DMS153 (cell line): ENCODE measurements around the gene GNL2.
"Not testable (repeated sequence)": the region's sequence is repeated elsewhere in the genome, so short reads cannot be mapped to it uniquely, and the experiment has no call there.

ENCODE experiments used
- DNase-seq: peaks from one replicate; lab custom pipeline; 2025; lab: John Stamatoyannopoulos, UW

GNL2 gene

DNA sequence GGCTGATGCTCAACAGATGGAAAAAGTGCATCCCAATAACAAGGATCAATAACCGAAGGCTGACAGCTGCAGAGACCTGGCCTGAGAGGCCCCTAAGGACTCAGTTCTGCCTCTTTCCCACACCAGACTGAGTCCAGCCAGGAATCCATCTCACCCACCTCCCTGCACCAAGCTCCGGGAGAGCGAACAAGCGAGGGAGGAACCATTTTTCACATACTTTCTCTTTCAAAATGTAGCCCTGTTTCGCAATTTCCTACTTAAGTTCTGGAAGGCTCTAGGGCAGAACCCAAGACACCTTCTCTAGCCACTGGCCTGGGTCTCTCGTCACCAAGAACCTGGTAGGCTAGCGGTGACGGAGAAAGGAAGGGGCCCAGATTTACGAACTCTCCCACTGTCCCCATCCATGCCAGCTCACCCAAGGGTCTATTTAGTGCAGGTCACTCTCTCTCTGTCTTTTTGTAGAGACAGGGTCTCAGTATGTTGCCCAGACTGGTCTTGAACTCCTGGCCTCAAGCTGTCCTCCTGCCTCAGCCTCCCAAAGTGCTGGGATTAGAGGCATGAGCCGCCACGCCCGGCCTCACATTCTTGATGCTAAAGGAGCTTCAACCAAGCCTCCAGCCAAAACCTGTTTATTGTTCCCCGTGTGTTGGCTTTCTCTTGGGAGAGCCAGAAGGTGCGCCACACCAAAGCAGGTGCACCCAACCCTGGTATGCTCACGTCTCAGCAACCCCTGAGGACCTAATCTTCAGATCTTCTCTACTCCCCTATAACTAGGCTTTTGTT is 10.9 kb upstream of the GNL2 start:
- DNase-seq = no peak

DNA sequence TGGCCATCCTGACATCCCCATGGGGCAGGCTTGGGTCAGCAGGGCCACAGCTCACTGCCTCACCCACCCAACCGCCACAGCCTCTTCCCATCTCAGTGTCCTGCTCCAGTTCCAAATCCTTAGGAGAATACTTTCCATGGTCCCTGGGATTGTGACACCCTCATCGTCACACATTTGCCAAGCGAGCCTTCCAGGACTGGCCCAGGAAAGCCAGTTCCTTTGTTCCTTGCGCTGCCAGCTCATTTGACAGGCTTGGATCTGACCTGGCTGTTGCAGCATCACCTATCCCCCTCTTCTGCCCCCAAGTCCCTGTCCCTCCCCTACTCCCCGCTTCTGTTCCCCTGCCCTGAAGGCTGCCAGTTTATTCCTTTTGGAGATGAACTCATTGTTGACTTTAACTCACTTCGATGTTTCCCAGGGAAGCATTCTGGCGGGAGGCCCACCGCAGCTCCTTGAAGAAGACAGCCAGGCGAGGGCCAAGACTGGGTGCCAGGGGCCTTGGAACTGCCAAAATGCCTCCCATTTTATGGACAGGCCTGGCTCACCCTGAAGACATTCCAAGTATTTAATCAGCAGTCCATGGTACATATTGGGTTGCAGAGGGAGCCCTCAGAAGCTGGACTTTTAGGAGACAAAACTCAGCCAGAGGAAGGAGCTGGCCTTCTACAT is 10.2 kb upstream of the GNL2 start:
- no peak for DNase-seq

DNA sequence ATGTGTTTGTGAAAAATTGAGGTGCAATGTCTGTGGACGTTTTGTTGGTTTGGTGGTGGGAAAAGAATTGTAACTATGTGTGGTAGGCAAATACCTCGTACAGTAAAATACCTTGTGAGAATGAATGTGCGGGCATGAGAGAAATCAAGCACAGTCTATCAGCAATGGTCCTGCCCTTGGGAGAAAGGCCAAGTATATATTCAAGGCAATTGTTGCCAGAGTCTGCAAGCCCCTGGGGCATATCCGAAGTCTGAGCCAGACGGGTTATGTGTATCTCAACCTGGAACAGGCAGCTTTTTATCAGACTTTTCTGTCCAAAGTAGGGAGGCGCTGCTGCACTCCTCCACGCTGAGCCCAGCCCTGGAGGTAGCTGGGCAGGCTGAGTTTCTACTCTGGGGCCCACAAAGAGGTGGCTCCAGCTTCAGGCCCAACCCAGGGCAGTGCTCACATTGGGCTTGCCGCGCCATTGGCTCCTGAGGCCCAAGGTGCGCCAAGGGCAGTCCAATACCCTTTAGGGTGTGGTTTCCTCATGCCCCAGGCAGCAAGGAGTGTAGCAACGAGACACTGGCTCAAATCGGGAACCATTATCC is 9.4 kb upstream of the GNL2 start:
- DNase-seq = no peak

DNA sequence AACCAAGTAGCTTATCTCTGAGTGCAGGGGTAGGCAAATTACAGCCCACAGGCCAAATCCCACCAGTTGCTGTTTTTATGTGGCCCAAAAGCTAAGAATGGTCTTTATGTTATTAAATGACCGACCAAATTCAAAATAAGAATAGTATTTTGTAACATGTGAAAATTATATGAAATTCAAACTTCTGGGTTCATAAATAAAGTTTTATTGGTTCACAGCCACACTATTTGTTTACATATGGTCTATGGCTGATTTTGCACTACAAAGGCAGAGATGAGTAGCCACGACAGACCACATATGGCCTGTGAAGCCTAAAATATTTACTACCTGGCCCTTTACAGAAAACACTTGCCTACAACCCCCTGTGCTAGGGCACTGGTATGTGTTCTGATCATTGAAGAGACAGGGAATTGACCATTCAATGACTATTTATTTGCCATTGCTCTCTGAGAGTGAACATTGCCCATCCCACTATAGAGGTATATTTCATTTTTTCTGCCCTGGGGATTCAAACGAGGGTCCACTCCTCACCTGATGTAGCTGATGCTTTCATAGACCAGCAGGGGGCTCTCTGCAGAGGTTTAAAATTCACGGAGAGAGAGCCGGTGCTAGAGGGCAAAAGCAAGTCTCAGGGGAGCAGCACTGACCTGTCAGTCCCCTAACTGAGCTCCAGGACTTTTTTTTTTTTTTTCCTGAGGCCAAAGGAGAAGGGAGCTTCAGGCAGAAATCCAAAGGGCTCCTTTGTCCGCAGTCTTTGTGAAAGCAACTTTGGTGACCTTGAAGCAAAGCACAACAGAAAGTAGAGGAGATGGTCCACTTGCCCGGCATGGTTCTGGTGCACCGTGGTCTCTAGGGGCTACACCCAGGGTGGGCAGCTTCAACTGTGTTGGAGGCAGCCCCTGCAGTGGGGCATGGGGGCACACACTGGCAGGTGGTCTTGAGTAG is 7.3 kb upstream of the GNL2 start:
- peak; percentile 36 for DNase-seq

DNA sequence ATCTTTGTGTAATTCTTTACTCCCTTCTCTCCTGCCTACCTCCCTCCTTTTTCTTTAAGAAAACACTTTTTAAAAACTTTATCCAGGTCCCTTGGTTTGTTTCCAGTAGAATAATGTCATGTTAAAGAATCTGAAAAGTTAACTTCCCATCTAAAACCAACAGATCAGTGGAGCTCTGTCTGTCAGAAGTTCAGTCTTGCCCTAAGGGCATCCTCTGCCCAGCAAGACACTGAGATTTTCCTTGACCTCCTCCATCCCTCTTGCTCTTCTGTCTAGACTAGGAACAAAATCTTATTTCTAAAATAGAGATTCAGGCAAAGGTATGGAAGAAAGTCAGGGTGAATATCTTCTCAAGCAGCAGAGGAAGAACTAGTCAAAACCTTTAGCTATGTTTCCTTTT is 5.7 kb upstream of the GNL2 start:
- DNase-seq = no peak

DNA sequence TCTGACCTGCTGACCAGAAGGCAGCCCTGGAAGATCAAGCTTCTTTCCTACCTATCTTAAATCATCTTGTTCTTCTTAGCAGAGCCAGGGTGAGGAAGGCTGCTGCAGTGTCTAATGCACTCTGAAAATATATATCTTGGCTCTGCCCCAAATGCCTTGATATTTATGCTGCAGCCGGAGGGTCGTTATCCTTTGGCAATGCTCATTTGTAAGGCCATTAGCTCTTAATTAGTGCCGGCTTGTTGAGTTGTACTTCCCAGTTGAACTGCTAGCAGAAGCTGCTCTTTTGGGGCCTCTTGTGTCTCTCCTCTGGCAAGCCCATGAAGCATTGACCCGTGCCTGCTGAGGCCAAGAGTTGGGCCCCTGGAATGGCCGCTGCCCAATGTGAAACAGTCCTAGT is 4.2 kb upstream of the GNL2 start:
- no peak for DNase-seq

DNA sequence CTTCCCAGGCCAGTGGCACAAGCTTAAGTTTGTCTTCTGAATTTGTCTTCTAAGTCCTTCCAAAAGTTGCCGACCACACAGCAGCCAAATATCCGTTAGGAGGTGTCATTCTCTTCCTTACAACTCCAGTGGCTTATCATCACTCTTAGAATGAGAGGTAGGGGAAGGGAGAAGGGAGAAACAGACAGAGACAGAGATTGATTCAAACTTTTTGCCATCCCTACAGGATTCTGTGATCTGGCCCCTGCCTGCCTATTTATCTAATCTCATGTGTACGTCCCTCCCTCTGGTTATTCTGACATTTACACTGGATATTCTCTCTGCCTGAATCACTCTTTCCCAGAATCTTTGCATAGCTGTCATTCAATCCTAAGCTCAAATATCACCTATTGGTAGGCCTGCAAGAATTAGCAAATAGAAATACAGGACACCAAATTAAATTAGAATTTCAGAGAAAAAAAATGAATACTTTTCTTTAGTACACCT is 488 bp upstream of the GNL2 start:
- no peak for DNase-seq

DNA sequence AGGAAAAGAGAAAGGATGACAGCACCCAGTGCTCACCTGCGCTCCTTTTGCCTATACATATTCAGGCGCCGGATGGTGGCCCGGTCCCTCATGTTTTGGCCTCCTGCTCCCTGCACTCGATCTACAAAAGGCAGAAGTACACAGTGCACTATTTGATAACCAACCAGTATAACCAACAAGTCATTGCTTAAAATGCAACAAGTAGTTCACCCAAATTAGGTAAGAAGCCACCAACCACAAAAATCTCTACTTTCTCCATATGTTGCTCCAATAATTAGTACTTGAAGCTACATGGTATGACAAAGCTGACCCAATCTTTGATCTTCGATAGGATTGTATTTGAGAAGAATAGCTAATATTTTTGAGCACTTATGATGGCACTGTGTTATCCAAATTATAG is 2.0 kb downstream of the GNL2 start:
- no peak for DNase-seq

DNA sequence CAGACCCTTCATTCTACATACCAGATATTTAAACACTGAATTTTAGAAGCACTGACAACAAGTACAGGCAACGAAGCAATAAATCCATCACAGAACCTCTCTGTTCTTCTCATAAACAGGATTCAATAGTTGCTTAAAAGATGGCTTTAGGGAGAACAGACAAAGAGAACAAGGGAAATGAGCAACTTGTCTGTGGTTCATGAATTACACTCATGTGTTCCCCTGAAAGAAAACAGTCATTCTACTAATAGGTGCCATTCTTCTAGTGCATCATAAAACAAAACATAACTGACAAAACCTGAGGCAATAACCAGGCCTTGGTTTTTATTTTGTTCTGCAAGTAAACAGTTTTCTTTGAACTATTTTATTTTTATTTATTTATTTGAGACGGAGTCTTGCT is 6.8 kb downstream of the GNL2 start:
- DNase-seq = no peak

DNA sequence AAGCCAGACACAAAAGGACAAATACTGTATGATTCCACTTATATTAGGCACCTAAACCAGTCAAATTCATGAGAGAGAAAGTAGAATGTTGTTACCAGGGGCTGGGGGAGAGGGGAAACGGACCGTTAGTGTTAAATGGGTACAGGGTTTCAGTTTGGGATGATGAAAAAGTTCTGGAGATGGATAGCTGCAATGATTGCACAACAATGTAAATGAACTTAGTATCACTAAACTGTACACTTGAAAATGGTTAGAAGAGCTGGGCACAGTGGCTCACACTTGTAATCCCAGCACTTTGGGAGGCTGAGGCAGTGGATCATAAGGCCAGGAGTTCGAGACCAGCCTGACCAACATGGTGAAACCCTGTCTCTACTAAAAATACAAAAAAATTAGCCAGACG is 11.2 kb downstream of the GNL2 start:
- DNase-seq = not testable (repeated sequence)

DNA sequence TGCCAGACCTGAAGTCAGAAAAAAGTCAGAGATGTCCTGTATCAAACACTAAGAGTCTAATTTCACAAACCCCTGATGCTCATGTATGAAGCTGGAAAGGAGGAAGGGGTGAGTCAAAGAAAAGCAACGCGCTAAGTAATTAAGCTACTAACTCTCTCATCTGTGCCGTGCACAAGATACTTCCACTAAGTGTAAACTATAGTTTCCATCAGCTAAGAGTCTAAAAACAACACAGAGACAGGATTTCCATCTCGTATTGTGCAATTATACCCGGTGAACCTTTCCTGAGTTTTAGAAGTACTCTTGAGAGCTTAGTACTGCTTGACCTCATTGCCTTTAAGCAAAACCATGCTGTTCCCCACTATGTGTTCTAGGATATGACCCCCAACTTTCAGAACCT is 20.0 kb downstream of the GNL2 start:
- DNase-seq = no peak

DNA sequence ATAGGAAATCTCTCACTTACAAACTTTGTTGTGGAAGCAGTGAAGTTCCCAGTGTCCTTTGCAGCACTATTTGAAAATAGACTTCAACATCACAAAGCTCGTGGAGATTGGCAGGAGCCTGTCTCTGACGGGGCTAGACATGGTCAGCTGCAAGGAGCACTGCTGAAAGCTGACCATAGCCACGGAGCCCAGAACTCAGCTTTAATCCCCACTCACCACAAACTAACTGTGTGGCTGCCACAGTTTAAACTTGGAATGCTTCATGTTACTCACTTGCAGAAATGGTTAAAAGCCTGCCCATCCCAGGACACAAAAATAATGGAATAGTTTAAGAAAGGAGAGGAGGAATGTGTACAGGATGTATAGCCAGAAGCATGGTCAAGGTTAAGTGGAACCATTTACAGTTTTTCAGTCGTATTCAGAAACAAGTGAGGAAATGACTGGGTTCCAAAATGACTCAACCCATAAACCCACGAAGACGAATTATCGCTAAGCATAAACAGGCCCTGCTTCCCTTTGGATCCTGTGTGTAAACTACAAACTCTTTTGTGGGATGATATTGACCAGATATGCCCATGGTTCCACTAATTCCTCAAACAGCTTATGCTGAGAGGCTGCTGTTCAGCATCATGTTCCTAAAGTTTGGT is 20.8 kb downstream of the GNL2 start:
- no peak for DNase-seq

DNA sequence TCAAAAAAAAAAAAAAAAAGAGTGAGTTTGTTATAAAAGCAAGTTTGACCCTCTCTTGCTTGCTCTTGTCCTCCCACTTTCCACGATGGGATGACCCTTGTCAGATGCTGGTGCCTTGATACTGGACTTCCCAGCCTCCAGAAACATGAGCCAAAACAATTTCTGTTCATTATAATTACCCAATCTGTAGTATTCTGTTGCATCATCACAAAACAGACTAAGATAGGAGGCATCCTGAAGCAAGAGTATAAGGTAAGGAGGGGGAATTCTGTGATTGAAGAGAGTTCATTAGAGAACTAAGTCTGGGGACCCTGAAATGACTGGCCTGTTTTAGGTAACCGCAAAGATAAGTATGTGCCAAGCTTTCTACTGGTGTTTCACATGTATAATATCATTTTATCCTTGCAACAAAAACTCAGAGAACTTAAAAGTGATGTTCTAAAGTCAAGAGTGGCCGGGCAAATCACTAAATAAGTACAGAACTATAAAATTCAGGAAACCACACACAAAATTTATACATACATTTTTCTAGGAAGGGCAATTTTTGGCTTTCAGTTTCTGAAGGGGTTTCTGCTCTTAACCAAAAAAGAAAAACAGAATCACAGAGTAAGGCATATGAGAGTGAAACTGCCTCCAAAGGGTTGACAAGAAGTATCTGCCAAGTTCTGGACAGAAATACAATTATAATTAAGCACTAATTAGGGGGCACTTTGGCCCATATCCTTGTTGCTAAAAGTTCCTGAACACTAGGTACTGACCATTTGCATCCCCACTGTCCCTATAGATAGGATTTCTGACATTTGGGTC is 25.0 kb downstream of the GNL2 start:
- no peak for DNase-seq

DNA sequence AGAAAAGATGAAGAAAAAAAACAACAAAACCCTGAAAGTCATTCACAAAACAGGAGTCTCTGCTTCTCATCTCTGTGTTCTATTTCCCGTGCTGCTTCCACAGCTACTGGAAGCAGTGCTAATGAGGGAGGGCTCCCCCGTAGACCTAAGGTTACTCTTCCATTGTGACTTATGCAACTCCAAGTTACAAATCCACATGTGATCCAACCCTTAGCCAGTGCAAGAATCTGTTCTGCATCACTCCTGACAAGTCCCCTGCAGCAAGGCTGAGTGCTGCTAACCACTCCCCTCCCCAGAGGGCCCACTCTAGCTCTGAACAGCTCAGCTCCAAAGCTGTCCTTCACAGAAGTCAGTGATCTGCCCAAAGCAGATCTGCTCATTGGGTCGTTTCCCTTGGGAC is 28.7 kb downstream of the GNL2 start:
- no peak for DNase-seq

DNA sequence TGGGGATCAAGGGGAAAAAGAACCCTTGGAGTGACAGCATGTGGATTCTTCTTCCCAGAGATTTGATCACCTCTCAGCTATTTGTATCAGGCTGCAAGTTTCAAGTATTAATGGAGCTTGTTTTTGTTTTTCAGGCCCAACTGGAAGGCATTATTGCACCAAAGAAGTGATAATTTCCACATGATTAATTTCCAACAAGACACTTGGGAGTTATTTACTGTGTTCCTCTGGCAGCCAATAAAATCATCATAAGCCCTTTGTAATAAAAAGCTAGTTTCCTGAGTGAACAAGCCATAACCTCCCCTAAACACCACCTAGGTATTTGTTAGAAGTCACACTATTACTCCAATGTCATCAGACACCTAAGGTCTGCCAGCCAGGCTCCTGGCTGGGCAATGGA is 30.8 kb downstream of the GNL2 start:
- no peak for DNase-seq

DNA sequence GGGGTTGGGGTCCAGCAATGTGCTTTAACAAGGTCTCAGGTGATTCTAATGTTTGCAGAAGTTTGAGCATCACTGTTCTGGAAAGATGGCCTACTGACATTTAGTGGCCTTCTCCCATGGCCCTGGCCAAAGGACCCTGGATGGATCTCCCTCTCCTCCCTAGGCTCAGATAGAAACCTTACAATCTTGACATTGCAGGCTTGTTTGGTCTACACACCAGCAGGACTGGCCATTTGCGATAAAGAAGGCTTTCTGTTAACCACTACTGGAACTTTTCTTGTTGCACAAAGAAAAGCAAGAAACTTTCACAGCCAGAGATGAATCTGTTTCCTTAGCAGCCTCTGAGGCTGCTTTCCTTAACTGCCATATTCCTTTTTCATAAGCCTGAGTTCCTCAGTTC is 32.8 kb downstream of the GNL2 start:
- DNase-seq = no peak

DNA sequence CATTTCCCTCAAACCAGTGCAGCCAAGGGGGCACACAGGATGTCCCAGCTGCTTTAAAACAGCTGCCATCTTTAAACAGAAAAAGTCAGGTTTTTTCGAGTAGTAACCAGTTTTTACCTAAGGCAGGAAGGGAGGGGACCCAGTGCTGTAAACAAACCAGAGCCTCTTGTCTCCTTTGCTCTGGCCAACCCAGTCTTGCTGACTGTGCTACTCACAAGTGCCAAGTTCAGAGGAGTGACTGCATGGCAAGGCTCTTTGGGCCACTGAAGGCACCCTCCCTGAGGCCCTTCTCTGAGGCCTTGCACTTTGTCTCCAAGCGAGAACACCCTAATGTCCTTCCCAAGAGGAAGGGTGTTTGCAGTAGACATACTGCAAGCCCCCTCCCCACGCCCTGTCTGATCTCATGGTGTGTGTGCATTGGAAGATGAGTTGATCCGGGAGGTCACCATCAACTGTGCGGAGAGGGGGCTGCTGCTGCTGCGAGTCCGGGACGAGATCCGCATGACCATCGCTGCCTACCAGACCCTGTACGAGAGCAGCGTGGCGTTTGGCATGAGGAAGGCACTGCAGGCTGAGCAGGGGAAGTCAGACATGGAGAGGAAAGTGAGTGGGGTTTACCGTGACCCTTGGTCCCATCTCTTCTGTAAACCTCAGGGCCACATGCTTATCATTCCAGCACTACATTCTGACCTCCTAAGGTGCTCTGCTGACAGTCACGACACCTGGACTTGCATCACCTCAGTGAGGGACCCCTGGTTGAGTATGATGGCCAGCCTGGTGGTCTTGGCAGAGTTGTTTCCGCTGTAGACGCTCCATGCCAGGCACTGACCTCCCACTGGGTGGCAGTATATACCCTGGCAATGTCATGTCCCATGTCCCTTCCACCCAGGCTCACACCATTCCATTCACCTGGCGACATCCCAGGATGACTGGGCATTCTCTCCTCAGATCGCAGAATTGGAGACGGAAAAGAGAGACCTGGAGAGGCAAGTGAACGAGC is 34.3 kb downstream of the GNL2 start:
- DNase-seq = no peak

DNA sequence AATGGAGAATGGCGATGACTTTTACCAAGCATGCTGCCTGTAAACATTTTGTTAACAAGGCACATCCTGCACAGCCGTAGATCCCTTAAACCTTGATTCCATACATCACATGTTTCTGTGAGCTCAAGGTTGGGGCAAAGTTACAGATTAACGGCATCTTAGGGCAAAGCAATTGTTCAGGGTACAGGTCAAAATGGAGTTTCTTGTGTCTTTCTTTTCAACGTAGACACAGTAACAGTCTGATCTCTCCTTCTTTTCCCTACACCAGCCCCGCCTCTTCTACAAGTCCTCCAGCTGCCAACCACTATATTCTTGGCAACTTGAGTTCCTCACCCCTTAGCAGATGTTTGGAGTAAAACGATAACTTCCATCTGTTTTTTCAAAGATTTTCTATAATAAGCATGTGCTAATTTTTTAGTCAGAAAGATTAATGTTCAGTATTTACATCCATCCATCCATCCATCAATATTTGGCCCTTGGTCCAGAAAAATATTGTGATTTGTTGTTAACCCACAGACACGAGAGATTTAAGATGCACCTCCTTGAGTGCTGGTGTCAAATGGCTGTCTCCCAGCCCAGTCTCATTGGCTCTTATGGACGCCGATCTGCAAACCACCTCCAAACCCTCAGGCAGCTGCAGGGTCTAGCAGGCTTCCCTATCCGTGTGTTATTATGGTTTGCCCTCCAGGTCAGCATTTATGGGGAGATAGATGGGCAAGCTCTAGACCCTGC is 35.2 kb downstream of the GNL2 start:
- DNase-seq = no peak

DNA sequence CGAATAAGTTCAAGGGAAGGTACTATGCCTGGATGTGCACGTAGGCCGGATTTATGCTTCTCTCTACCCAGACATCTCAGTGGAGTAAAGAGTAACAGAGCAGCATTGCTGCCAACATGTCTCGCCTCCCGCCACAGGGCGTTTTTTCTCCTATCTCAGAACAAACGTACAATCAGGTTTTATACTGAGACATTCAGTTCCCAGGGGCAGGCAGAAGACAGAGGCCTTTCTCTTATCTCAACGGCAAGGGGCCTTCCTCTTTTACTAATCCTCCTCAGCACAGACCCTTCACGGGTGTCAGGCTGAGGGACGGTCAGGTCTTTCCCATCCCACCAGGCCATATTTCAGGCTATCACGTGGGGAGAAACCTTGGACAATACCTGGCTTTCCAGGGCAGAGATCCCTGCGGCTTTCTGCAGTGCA is 35.8 kb downstream of the GNL2 start:
- DNase-seq = not testable (repeated sequence)
